DND-41 (cell line): ENCODE data around the gene ACAP1.
A peak's percentile ranks its signal among the peaks of the same experiment; 100 is the strongest.

Experiments used
- ATAC-seq: fragments of 200-7000 bp; cut with Tn5 transposase; 3 replicates; pipeline ENCODE4 v1.9.1; 2021; ENCODE audit warnings: low read depth; ENCODE audit not compliant: insufficient read depth
- DNase-seq: peaks from one replicate; pipeline ENCODE4 v3.0.0-alpha.2; 2020
- H2AFZ ChIP-seq: 2 replicates; pipeline ENCODE4 v1.6.0; 2012; ENCODE audit warnings: low read depth, low read length
- H3K27ac ChIP-seq: 2 replicates; pipeline ENCODE4 v1.5.1; 2012; ENCODE audit warnings: low read length, inconsistent platforms
- H3K27me3 ChIP-seq: fragments of 200-600 bp; sonication (generic); 2 replicates; pipeline ENCODE4 v1.6.0; 2012; ENCODE audit warnings: low read length, mild to moderate bottlenecking, inconsistent platforms; ENCODE audit not compliant: insufficient read depth, poor library complexity
- H3K36me3 ChIP-seq: 2 replicates; pipeline ENCODE4 v1.5.1; 2012; ENCODE audit warnings: low read length, inconsistent platforms; ENCODE audit not compliant: insufficient read depth
- H3K4me1 ChIP-seq: 2 replicates; pipeline ENCODE4 v1.5.1; 2012; ENCODE audit warnings: mild to moderate bottlenecking, low read length; ENCODE audit not compliant: insufficient read depth
- H3K4me2 ChIP-seq: 2 replicates; pipeline ENCODE4 v1.6.0; 2012; ENCODE audit warnings: mild to moderate bottlenecking, moderate library complexity, low read length, inconsistent platforms; ENCODE audit not compliant: insufficient read depth
- H3K4me3 ChIP-seq, 2 experiments: fragments of 200-600 bp in 1 of 2; shearing (Covaris generic) in 1 of 2; 2 replicates each; pipeline ENCODE4 v1.5.1; 2012 to 2016; ENCODE audit warnings: inconsistent platforms in 2 of 2, low read length in 2 of 2, mild to moderate bottlenecking in 2 of 2, low read depth in 1 of 2, moderate library complexity in 1 of 2
- H3K79me2 ChIP-seq: 2 replicates; pipeline ENCODE4 v1.6.0; 2012; ENCODE audit warnings: low read length, inconsistent platforms; ENCODE audit not compliant: insufficient read depth
- H3K9ac ChIP-seq: 2 replicates; pipeline ENCODE4 v1.6.0; 2012; ENCODE audit warnings: low read depth, mild to moderate bottlenecking, inconsistent platforms, low read length, moderate library complexity
- H3K9me3 ChIP-seq: 2 replicates; pipeline ENCODE4 v1.5.1; 2012; ENCODE audit warnings: low read length, moderate library complexity, mild to moderate bottlenecking, inconsistent platforms; ENCODE audit not compliant: insufficient read depth, severe bottlenecking
- H4K20me1 ChIP-seq: 2 replicates; pipeline ENCODE4 v1.6.0; 2012; ENCODE audit warnings: low read length; ENCODE audit not compliant: insufficient read depth
- EZH2 ChIP-seq: IDR thresholded peaks from 3 replicates; pipeline ENCODE4 v1.6.1; 2012; ENCODE audit warnings: borderline replicate concordance, low read depth, mild to moderate bottlenecking, moderate library complexity, low read length, inconsistent platforms; ENCODE audit not compliant: severe bottlenecking
- TF ChIP-seq, protein P1 (sequence below): IDR thresholded peaks from 2 replicates; pipeline ENCODE4 v1.5.1; 2012; ENCODE audit warnings: borderline replicate concordance, low read length, moderate library complexity, mild to moderate bottlenecking; ENCODE audit not compliant: poor library complexity, severe bottlenecking; ENCODE audit errors: extremely low read depth

Gene ACAP1

DNA sequence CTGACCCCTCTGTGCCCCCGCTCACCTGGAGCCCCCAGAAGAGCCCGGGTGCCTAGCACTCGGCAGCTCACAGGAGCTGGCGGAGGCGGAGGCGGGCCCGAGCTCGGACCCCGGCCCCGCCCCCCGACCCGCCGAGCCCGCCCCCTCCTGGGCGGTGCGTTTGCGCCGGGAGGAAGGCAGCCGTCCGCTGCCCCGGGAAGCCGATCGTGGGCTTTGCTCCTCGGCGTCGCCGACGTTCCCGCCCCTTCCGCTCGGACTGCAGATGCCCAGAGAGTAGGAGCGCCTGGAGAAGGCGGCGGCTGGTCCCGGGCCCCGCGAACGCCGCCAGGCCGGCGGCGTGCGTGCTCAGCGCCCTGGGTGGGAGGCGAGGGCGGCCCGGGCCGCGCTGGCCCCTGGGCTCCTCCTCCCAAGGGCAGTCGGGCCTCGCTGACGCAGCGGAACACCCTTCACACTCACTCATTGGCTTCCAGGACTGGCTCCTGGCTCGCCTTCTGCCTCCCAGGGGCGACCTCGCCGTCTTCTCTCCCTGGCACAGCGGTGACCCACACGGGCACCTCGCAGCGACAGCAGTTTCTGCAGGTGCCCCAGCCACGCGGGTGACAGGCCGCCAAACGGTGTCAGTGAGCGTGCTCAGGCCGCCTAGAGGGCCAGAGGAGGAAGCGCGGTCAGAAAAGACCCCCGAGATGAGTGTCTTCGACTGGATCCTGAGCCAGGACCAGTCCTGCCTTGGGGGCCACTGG is 58.3 kb downstream of the ACAP1 start, which contains the start of gene PLSCR3:
Gene PLSCR3 (minus strand): TSS at position 74 of the 740 bp plus-strand sequence. CDS start 415 bp downstream, outside the sequence.
- peaks cover 20% of the 10 kb centered on the region for H3K4me1 ChIP-seq
- peak within 1 kb of the TSS; percentile 85 for H3K4me2 ChIP-seq
- no peaks in the 10 kb centered on the region for H3K79me2 ChIP-seq
- H3K9ac ChIP-seq = peak within 1 kb of the TSS; percentile 76
- peak within 1 kb of the TSS; percentile 75 for H3K27ac ChIP-seq
- ATAC-seq (peak; percentile 91), DNase-seq (peak; percentile 83)
- H3K9me3 ChIP-seq = no peaks in the 10 kb centered on the region
- H3K36me3 ChIP-seq = no peaks in the 10 kb centered on the region
- H3K4me3 ChIP-seq = peak within 1 kb of the TSS; percentile 38 to 79; a peak in 3 of 4 replicates
- H4K20me1 ChIP-seq = no peaks in the 10 kb centered on the region
- H2AFZ ChIP-seq = peak within 1 kb of the TSS; percentile 81
- H3K27me3 ChIP-seq = no peaks in the 10 kb centered on the region
- TF ChIP-seq, protein P1, sequence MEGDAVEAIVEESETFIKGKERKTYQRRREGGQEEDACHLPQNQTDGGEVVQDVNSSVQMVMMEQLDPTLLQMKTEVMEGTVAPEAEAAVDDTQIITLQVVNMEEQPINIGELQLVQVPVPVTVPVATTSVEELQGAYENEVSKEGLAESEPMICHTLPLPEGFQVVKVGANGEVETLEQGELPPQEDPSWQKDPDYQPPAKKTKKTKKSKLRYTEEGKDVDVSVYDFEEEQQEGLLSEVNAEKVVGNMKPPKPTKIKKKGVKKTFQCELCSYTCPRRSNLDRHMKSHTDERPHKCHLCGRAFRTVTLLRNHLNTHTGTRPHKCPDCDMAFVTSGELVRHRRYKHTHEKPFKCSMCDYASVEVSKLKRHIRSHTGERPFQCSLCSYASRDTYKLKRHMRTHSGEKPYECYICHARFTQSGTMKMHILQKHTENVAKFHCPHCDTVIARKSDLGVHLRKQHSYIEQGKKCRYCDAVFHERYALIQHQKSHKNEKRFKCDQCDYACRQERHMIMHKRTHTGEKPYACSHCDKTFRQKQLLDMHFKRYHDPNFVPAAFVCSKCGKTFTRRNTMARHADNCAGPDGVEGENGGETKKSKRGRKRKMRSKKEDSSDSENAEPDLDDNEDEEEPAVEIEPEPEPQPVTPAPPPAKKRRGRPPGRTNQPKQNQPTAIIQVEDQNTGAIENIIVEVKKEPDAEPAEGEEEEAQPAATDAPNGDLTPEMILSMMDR = peak; percentile 41
- TF ChIP-seq EZH2 = no peak

DNA sequence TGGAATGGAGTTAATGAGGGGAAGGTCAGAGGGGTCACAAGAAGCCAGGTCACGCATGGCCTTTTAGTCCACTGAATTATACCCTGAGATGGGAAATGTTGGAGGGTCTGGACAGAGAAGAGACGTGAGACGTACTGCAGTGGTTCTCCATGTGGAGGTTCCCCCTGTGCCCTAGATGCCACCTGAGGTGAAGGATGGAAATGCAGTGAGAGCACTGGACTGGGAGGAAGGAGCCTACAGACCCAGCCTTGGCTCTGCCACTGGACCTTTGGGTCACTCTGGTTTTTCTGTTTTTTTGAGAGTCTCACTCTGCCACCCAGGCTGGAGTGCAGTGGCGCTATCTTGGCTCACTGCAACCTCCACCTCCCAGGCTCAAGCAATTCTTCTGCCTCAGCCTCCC is 59.8 kb downstream of the ACAP1 start:
- no peak for DNase-seq
- Histone ChIP-seq H3K4me2 (no peak overlapping the region), H3K27ac (no peak overlapping the region), H3K36me3 (no peaks in the 10 kb centered on the region), H3K4me1 (peaks cover 20% of the 10 kb centered on the region), H3K9me3 (no peaks in the 10 kb centered on the region), H3K9ac (no peak overlapping the region), H3K4me3 (no peak overlapping the region), H3K27me3 (no peaks in the 10 kb centered on the region), H3K79me2 (no peaks in the 10 kb centered on the region), H4K20me1 (no peaks in the 10 kb centered on the region), H2AFZ (no peak overlapping the region)
- ATAC-seq = no peak
- TF ChIP-seq, protein P1 = no peak
- no peak for TF ChIP-seq EZH2

DNA sequence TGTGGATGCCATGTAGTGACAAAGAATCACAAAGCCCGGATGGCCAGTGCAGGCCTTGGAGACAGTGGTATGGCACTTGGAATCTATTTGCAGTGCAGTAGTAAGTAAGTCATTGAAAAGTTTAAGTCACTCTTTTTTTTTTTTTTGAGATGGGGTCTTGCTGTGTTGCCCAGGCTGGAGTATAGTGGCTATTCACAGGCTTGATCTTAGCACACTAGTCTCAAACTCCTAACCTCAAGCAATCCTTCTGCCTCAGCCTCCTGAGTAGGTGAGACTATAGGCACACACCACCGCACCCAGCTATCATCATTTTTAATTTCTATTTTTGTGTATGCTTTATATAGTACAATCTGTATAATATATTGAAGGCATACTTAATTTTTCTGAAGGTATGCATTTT is 62.3 kb downstream of the ACAP1 start:
- Histone ChIP-seq H3K27me3 (no peaks in the 10 kb centered on the region), H2AFZ (no peak overlapping the region), H3K4me3 (no peak overlapping the region), H3K4me2 (no peak overlapping the region), H4K20me1 (no peaks in the 10 kb centered on the region), H3K9me3 (no peaks in the 10 kb centered on the region), H3K9ac (no peak overlapping the region), H3K27ac (no peak overlapping the region), H3K79me2 (peaks cover 7% of the 10 kb centered on the region; the same call in 1 of the 2 replicates), H3K4me1 (peaks cover 25% of the 10 kb centered on the region), H3K36me3 (no peaks in the 10 kb centered on the region)
- DNase-seq (no peak), ATAC-seq (no peak)
- TF ChIP-seq EZH2 = no peak
- TF ChIP-seq, protein P1 = no peak
